ENCODE data around the gene GRIK2.

GRIK2 gene

DNA sequence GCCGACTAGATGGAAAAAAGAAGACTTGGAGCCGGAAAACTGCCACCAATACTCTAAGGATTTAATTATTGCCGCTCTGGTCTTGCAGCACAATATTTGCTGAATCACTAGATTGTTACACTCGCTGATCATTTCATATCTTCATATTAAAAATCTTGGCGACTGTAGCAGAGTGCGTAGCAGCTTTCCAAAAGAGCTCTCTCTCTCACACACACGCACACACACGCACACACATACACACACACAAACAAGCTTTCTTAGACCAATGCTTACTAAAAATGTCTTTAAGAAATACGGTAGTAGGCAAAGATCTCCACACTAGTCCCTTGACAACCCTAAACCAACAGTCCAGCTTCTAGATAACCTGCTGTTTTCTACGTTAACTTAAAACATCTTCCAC lies 7.7 kb downstream of the GRIK2 start:
- no peak for DNase-seq

DNA sequence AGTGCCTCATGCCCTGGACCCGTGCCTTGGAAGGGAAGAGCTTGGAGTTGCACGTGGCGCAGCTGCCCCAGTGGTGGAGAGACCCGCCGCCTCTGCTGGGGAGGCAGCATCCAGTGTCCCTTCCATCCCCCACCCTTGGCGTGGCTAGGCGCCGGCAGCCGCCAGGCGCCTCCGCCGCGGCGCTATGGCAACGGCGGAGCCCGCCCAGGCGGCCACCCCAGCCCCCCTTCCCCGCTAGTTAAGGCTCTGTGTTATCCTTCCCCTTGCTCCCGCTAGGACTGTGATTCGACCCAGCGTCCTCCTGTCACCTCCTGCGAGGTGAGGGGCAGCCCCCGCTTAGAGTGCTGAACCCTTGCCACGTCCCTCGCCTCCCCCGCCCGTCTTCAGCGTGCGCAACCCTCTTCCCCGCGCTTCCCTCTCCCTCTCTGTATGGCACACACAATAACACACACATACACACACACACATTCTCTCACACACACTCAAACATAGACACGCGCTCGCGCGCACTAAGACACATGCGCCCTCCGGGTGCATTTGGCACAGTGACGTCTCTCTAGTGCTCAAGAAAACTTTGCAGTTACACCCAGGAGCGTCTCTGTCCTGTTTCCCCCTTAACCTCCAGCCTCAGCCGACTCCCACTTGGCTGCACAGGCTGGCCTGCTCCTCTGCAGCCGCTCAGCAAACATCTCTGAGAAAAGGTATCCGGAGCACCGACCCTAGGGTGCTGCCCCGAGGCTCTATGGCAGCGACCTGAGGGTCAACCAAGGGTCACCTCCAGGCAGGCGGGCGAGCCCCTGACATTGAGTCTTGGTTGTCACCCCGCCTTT lies 8.5 kb downstream of the GRIK2 start:
- peak; percentile 81 for DNase-seq

DNA sequence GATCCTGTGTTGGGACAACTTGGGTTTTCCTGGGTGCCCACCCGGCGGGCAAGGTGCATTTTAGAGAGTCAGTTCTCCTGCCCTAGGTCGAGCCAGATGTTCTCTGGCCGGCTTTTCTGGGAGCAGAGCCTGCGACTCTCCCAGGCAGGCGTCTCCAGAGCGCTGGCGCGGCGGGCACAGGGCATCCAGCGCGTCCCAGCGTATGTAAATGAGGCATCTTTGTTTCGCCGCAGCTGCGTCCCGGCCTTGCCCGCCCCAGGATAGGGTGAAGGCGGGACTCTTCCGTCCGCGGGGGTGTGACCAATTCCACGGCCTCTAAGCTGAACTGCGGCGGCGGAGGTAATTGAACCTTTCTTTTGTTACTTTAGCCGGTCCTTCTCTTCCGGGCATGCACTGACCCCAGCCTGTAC lies 9.1 kb downstream of the GRIK2 start:
- peak; percentile 46 for DNase-seq

DNA sequence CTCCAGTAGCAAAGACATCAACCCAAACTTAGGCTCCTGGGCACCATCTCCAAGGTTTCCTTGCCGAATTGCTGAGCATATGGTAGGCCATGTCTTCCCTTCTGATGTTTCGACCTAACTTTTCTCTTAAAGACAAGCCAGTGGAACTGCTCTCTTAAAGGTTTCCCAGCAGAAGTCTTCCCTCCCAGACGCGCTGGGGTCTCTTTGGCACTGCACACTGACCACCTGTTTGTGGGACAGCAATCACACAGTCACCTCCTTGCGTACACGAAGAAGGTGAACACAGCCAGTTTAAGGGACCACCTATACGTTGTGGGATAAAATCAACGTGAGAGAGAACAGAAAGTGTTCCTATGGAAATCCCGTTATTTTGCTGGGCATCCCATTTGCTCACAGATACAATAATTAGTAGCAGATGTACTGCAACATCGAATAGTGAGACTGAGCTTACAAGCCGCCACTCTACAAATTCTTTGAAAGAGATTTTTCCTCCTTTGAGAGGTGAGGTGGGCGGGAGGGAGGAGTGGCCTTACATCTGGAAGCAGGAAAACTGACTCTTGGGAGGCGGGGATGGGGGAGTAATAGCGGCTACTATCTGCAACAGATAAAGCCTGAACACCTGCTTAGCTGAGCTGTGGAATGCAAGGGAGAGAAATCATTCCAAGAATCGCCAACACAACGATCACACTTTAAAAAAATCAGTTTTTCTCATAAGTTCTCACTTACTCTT lies 9.9 kb downstream of the GRIK2 start:
- DNase-seq = no peak

DNA sequence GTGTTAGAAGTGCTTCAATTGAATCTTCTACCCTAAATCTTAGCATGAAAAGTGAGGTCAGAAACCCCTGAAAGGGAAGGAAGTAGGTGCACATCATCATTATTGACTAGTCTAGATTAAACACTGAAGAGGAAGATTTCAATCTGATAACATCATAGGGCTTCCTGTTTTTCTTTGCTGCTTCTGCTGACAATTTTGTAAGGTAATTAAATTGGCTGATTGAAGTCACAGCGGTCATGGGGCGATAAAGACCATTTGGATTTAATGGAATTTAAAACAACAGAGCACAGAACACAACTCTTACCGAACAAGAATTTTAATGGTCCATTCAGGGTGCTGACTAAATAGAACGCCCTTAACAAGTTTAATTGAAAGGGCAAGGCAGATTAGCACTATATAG lies 11.3 kb downstream of the GRIK2 start:
- no peak for DNase-seq

DNA sequence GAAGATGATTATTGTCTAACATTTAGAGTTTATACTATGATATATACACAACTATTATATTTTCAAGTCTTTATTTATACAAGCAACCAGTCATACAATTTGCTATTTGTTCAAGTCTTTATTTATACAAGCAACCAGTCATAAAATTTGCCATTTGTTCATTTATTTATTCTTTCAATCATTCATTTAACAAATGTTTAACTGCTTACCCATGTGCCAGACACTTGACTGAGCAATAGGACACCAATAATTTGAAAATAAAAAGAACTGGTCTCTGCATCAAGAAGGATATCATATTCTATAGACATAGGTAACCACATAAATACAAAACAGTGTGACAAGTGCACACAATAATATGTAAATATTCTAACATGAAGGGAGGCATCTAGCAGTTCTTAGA lies 20.3 kb downstream of the GRIK2 start:
- peak; percentile 77 for DNase-seq

DNA sequence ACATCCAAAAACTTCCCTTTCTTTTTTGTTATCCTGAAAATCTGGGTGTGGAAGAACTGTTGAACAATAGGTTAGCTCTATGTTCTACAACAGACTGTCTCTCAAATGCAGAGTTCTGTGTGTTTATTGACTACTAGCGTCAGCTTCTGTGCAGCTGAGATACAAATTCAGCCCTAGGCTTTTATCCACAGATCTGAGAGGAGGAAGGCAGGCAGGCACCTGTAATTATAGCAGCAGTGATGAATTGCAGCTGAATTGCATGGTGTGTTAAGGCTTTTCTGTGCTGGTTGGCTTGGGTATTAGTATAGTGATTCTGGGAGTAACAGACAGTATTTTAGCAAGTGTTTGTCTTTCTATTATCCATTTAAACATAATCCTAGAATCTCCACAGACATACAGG lies 24.4 kb downstream of the GRIK2 start:
- DNase-seq = no peak

DNA sequence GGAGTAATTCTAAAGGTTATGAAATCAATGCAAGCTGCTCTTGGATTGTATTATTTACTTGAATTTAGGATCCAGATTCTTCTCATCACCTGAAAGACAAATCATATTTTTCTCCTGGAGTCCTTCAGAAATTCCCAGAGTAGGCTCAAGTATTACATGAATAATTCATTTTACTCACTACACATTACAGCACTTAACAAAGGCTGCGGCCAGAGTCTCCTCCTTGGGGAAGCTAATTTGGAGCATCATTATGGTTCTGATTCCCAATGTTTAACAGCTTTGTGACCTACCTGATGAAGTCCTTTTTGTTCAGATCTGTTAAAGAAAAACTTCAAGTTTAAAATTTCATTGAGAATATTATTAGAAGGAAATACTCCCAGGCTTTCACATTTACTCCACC lies 28.7 kb downstream of the GRIK2 start:
- no peak for DNase-seq

DNA sequence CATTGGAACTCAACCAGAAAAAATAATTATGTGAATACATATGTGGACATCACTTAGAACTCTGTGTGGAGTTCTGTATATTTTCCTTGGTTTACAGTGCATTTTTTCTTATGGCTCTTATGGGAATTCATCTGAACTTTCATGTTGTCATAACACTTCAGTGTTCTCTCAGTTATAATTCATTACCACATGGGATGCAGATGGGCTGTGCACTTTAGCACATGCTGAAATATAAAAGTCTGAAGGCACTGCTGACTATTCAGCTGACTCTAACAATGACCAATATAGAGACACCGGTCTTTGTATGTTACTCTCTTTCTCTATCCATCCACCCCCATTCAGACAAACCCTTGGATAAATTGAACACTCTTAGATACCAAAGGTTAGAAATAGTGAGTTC lies 29.3 kb downstream of the GRIK2 start:
- no peak for DNase-seq

DNA sequence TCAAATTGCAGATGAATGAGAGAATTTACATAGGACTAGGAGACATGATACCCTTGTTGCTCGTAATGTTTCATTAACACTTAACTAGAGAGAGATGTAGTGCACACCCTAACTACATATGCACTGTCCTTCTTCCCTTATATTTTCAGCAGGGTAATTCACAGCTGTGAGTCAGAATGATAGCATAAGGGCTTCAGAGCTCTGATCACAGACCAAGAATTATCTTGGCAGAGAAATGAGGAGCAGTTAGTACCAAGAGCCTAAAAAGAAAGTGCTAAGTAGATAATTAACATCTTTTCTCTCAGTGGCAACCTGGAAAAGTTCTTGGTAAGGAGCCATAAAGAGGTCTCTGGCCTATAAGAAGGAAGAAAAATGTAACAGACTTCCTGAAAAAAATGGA lies 35.8 kb downstream of the GRIK2 start:
- DNase-seq = peak; percentile 14

DNA sequence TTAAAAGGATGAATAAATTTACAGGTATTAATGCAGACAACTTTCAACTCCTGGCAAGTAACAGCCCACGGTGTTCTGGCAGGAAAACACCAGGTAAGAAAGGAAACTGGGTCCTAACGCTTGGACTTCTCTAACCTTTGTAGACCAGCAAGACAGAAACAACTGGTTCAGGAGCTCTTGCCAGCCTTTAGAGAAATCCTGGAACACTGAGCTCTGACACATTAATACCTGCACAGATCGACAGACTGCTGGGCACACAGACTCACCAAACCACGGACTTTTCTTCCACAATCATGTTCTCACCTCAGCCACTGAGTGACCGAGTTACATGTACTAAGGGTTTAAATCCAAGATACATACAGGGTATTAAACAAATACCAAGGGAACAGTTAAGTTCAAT lies 36.3 kb downstream of the GRIK2 start:
- DNase-seq = no peak

DNA sequence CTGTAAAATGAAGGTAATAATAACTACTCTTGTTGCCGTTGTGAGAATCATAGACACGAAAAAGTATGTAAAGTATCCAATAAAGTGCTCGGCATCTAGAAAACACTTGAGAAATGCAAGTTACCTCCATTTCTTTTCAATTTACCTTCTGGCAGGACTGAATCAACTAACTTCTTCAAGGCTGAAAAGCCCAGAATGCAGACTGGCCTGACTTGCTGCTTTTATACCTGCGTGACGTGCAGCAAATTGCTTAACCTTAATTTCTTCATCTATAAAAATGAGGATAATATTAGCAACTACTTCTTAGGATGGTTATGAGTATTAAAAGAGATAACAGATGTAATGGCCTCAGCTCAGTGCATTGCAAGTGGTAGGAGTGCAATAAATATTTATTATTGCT lies 39.6 kb downstream of the GRIK2 start:
- no peak for DNase-seq

DNA sequence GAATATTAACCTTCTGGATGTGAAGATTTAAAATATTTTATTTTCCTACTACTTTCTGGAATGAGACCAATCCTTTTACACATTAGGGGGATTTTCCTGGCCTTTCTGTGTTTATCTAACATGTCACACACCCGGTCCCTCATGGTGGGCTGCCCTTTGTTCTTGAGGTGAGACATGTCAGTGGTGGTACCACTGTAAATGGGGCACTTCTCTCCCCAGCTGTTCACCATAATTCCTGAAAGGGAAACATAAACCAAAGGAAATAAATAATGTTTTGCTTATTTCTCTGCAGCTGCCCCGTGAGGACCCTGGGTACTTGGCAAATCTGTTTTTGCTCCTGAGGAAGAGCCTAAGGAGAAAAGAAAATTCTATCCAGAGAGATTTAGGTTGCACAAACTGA lies 41.1 kb downstream of the GRIK2 start:
- DNase-seq = no peak

DNA sequence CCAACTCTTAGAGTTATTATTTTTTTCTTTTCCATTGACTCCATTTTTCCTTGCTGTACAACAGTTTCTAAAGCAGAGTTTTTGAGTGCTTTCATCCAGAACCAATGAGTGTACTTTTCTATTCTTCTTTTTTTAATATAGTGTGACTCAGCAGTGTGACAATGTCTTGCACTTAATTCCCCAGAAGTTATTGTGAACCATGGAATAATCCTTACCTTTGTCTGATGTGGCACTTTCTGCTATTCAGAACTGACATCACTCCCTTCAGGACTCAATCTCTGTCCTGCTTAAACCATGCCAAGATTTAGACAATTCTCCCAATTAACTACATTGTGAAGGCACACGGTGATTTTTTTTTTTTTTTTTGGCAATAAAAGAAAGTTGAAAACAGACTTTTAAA lies 41.5 kb downstream of the GRIK2 start:
- no peak for DNase-seq

DNA sequence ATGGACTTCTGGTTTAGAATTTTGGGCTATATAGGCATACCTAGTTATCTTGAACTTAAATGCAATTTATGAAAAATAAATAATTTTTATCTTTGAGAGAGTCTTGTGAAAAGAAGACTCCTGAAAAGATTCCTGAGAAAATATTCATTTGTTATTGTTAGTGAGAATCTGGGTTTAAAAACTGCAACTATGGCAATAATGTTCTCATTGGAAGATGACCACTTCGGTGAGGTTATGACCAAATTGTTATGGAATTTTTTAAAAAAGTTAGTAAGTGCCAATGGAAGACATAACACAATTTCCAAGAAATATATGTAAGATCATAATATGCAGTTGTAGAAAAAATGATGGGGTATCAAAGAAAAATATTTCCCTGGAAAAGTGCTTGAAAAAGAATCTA lies 46.3 kb downstream of the GRIK2 start:
- DNase-seq = no peak

DNA sequence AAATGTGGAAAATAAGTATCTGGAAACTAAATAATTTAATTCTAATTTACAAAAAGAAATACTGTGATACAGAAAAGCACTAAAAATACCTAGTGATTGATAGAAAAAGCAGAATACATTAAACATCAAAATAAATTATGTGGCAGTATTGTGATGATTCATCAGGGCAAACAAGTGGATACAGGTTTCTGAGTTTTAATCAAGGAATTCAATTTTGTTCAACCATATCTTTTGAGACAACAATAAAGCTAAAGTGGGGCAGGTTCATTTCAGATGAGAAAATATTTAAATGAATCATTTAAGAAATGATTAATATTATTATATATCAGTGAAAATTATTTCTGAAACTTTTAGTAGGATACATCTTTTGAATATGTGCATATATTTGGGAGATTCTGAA lies 49.8 kb downstream of the GRIK2 start:
- no peak for DNase-seq

DNA sequence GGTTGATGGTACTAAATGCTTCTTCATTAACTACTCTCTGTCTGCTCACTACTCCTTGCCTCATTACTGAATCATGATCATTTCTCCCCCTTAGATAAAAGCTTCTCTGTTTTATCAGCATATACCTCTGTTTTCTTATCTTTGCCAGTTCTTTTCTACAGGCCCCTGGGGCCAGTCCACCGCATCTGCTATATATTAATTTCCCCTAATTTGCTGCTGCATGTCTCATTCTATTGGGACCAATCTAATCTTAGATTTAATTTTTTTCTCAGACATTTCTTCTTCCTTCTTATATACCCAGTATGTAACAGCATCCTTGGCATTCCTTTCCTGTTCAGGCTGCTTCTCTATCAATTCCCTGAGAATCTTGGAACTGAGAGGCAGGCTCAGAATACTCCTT lies 51.2 kb downstream of the GRIK2 start:
- DNase-seq = no peak

DNA sequence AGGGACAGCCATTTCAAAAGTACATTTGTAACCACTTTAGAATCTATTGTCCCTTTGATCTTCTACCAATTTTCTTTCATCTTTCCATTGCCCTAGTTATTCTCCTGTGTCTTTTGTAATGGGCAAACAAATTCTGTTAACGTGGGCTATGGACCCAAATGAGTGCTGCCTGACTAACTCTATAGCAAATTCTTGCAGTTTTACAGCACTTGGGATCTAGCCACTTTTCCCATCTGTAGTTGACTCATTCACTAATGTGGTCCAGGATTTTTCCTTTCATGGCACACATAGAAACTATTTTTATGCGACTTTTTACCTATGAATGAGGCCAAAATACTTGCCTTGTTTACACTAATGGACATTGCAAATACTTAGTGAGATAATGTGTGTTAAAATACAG lies 52.0 kb downstream of the GRIK2 start:
- no peak for DNase-seq

DNA sequence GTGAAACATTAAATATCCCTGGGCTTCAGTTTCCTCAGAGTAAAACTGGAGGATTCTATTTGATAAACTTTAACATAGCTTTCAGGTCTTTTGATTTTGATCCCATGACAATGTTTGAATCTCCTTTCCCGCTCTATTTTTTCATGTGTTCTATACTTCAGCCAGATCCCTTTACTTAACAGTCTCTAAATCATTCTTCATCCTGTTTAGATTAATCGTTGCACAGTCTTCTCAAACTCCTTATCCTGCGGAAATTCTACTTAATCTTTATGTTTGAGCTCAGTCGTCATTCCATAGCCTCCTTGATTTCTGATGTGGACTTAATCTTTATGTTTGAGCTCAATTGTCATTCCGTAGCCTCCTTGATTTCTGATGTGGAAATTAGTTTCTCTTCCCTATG lies 57.4 kb downstream of the GRIK2 start:
- DNase-seq = no peak

DNA sequence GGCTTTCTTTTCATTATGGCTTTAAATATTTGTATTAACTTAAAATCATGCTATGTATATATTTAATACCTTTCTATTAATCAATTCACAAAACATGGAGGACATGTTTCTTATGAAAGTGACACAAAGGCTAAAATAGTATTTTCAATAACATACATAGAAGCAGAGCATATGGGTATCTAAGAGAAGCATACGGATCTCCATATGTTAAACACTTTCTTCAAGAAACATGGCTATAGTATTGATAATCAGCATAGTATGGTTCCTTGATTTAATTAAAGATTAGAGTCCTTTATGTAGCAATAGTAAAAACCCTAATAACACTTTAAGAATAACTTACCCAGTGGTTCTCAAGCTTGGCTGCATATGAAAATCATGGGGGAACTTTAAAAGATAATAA lies 58.5 kb downstream of the GRIK2 start:
- no peak for DNase-seq

DNA sequence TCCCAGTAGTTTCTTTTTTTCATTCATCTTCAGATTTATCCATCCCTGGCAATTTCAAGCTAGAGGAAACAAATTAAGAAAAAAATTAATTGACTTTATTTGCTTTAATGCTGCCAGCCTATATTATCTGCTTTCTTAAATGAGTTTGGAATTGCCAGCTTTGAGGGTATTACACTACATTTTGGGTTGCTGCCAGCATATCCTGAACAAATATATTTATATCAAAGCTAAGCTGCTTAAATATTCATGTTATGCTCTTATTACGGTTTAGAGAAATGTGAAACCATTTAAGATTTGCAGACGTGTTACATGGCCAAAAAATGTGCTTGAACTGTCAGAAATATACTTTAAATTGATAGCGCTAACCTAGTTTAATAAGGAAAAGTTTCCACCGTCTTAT lies 59.7 kb downstream of the GRIK2 start:
- peak; percentile 47 for DNase-seq

DNA sequence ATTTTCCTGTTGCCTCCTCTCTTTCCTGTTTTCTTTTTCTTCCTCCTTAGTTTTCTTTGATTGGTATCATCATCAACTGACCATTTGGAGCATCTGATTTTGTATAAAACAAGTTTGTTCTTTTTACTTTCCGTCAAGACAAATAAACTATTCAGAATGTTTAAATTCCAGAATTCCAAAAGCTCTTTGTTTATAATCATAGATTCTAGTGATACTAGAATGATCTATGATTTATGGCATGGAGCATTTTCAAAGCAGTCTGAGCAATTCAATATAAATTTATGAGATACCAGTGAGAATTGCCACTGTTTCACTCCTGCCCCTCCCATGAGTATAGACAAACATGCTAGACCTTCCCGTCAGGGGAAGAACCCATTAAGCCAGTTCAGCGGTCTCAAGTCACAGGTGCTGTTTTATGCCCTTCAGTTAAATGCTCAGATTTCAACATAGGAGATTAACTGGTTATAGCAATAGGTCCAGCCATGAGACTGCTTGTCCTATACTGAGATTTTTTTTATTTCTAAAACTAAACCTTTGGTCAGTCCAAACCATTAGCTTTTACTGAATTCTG lies 60.7 kb downstream of the GRIK2 start:
- peak; percentile 10 for DNase-seq

DNA sequence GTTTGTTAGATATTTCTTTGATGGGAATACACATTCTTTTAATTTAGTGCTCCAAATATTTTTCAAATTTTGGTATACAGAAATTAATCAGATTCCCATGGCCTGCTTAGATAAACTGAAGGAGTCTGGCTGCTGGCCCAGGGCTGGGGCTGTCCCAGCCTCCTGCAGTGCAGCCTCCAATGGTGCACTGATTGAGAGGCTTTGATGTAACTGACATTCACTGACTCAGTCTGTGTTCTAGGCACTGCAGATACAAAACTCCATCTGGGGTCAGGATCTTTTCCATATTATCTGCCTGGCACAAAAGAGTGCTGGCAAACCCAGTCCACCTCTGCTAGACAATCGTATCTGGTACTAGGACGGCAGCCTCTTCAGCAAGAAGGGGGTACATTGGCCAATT lies 64.8 kb downstream of the GRIK2 start:
- DNase-seq = no peak

DNA sequence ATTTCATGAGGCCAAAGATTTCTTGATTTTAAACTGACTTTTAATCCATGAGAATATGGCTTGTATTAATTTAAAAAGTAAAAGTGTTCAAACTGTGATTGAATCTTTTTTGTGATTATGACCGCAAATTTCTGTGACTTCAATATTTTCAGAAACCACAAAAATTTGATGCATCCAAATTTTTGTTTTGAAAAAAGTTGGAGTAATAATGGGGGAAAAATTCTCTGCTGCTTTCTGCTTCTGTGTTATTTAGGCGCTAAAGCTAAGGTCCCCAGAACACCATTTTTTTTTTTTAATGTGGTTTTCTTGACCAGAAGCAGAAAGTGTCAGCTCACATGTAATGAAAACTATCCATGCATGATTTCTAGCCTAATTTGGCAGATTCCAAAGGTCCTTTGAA lies 65.3 kb downstream of the GRIK2 start:
- DNase-seq = no peak
